ENCODE results near the gene KRT83. TPM values are rescaled to one million over a fixed set of nuclear protein-coding genes. Genes with fewer than 3 reads are reported as not detected.

The KRT83 gene
- total RNA-seq, 2 experiments from 2014 or later: not detected

DNA sequence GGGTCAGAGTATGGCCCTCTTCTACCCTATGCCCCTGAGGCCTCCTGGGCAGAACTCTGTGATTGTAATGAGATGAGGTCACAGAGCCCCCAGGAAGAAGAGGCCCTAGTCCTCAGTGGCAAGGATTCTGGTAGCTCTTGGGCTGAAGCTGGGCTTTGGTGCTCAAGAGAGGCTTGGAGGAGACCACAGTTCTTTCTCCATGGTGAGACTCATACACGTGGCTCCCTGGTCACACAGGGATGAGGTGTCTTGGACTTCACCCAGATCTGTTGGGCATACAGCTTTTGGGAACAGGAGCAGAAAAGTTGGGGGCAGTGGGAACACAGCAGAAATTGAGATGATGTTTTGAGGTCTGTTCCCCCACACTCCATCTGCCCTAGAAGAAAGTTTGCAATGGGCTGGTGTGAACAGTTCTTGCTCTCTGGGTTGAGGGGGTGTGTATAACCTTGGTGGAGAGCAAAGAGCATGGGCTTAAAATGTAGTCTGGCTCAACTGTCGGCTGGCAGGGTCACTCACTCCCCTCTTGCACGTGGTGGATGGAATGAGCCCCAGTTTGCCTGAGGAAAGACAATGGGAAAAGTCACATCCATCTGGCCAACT lies 46.6 kb downstream of the KRT83 start, which contains the start of gene KRT86:
Gene KRT86 (plus strand): TSS at position 125 of the 600 bp plus-strand sequence. CDS start 27,272 bp downstream, outside the sequence.
- DNase-seq: no peak
- TF ChIP-seq, protein P1, sequence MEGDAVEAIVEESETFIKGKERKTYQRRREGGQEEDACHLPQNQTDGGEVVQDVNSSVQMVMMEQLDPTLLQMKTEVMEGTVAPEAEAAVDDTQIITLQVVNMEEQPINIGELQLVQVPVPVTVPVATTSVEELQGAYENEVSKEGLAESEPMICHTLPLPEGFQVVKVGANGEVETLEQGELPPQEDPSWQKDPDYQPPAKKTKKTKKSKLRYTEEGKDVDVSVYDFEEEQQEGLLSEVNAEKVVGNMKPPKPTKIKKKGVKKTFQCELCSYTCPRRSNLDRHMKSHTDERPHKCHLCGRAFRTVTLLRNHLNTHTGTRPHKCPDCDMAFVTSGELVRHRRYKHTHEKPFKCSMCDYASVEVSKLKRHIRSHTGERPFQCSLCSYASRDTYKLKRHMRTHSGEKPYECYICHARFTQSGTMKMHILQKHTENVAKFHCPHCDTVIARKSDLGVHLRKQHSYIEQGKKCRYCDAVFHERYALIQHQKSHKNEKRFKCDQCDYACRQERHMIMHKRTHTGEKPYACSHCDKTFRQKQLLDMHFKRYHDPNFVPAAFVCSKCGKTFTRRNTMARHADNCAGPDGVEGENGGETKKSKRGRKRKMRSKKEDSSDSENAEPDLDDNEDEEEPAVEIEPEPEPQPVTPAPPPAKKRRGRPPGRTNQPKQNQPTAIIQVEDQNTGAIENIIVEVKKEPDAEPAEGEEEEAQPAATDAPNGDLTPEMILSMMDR (IDR thresholded peaks at IDR 0.05): no peak
- no peaks in the 10 kb centered on the region for H3K9me3 Mint-ChIP-seq
- H3K27ac Mint-ChIP-seq: no peak within 1 kb of the TSS
- H3K4me1 Mint-ChIP-seq (ENCODE audit: low read depth): peaks cover 2% of the 10 kb centered on the region
- H3K27me3 Mint-ChIP-seq: peaks cover 30% of the 10 kb centered on the region
- no peak within 1 kb of the TSS for H3K4me3 Mint-ChIP-seq
- ChIA-PET POLR2A (no interaction called here), CTCF (interaction anchor here (0.6 to 1.5 kb wide), 5 partner anchors 10 to 61 kb away, joined by 3 to 5 read pairs (median 4); no protein-coding TSS in a partner anchor)
- ATAC-seq: no peak
- H3K36me3 Mint-ChIP-seq (ENCODE audit: low read depth): no peaks in the 10 kb centered on the region
- intact Hi-C loops (cut with micrococcal nuclease): loop anchor here (5.0 kb wide), 1 partner anchor 107 kb away; no protein-coding TSS in a partner anchor

DNA sequence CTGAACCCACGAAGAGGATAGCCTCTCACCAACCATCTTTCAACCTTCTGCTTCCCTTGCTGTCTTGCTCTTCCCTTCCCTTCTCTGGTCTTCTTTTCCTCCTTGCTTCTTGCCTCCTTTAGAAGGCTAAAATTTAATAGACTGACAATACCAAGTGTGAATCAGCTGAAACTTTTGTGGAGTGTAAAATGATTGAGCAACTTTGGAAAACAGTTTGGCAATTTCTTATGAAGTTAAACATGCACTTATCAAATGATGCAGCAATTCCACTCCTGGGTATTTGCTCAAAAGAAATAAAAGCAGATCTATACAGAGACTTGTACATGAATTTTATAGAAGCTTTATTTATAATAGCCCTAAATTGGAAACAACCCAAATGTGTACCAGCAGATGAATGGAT lies 50.0 kb downstream of the KRT83 start:
- intact Hi-C loops (cut with micrococcal nuclease): no loop called here
- Mint-ChIP-seq H3K4me1 (ENCODE audit: low read depth) (no peaks in the 10 kb centered on the region), H3K4me3 (no peak overlapping the region), H3K27me3 (peaks cover 18% of the 10 kb centered on the region), H3K36me3 (ENCODE audit: low read depth) (no peaks in the 10 kb centered on the region), H3K9me3 (no peaks in the 10 kb centered on the region), H3K27ac (no peak overlapping the region)
- POLR2A ChIA-PET: no interaction called here
- ATAC-seq (no peak), DNase-seq (no peak)
- TF ChIP-seq, protein P1 (IDR thresholded peaks at IDR 0.05): no peak
- CTCF ChIA-PET: interaction anchor here (1.1 to 9.2 kb wide), 3 partner anchors 8 to 360 kb away, joined by 3 to 69 read pairs (median 5); no protein-coding TSS in a partner anchor

DNA sequence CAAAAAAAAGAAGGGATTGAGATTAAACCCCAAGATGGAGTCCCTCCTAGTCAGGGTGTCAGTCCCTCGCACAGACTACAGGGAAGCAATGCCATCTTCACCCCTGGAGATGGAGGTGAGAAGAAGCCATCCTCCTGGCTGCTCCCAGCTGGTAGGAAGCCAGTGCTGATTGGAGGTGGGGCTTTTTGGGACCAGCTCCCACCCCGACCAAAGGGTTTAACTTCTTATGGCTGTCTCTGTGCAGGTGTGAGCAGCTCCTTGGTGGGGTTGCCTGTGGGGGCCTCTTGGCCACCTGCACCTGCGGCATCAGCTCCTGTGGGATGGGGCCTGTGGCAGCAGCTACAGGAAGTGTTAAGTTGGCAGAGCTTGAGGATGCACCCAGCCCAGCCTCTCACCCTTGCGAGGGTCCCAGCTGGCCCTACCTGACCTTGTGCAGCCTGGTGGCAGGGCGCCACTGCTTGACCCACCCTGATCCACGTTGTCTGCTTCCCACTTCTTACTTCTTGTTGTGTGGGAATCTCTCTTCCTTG lies 50.6 kb downstream of the KRT83 start:
- Mint-ChIP-seq H3K27ac (no peak overlapping the region), H3K4me1 (ENCODE audit: low read depth) (no peaks in the 10 kb centered on the region), H3K9me3 (no peaks in the 10 kb centered on the region), H3K36me3 (ENCODE audit: low read depth) (no peaks in the 10 kb centered on the region), H3K4me3 (no peak overlapping the region), H3K27me3 (peaks cover 18% of the 10 kb centered on the region)
- DNase-seq (no peak), ATAC-seq (no peak)
- intact Hi-C loops (cut with micrococcal nuclease): no loop called here
- ChIA-PET CTCF (interaction anchor here (1.1 to 9.2 kb wide), 2 partner anchors 8 to 359 kb away, joined by 3 to 69 read pairs; no protein-coding TSS in a partner anchor), POLR2A (no interaction called here)
- TF ChIP-seq, protein P1 (IDR thresholded peaks at IDR 0.05): no peak

DNA sequence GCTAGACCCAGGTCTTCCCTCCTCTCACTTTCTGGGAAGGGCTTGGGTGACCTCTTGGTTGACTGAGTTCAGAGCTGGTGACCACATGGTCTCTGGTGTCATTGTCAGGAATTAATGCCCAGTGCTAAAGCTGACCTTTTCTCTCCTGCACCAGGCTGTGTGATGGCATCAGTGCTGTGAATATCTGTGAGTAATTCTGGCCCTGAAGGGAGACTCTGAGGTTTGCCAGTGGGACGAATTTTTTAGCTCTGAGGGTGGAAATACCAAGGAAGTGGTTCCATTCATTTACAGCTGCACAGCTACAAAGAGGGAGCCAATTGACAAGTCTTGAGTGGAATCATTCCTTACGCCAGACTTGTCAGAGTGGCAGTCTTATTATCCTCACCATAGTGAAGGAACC lies 53.0 kb downstream of the KRT83 start:
- H3K9me3 Mint-ChIP-seq: no peaks in the 10 kb centered on the region
- ChIA-PET POLR2A (no interaction called here), CTCF (interaction anchor here (9.2 kb wide), 1 partner anchor 11 kb away, joined by 69 read pairs; no protein-coding TSS in a partner anchor)
- TF ChIP-seq, protein P1 (IDR thresholded peaks at IDR 0.05): no peak
- DNase-seq (no peak), ATAC-seq (no peak)
- H3K27ac Mint-ChIP-seq: no peak overlapping the region
- H3K27me3 Mint-ChIP-seq: peaks cover 12% of the 10 kb centered on the region
- H3K4me3 Mint-ChIP-seq: no peak overlapping the region
- no peaks in the 10 kb centered on the region for H3K36me3 Mint-ChIP-seq (ENCODE audit: low read depth)
- intact Hi-C loops (cut with micrococcal nuclease): no loop called here
- H3K4me1 Mint-ChIP-seq (ENCODE audit: low read depth): no peaks in the 10 kb centered on the region

DNA sequence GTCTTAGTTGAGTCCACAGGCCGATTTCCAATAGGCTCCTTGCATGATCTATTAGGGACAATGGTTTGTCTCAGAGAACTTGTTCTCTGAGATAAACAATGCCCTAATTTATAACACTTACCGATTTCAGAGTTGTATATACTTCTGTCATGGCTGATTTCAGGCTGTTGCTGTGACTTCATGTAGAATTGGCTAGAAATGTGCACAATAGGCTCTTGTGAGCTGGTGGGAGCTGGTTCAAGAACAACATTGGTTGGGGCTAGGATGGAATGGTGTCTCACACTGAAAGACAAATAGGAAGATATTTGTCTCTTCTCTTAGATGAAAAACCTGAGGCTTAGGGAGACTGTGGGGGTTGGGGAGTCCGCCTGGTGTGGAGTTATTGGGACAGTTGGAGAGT lies 53.5 kb downstream of the KRT83 start:
- Mint-ChIP-seq H3K27me3 (peaks cover 12% of the 10 kb centered on the region), H3K9me3 (no peaks in the 10 kb centered on the region), H3K4me1 (ENCODE audit: low read depth) (no peaks in the 10 kb centered on the region), H3K27ac (no peak overlapping the region), H3K4me3 (no peak overlapping the region), H3K36me3 (ENCODE audit: low read depth) (no peaks in the 10 kb centered on the region)
- ChIA-PET POLR2A (no interaction called here), CTCF (interaction anchor here (9.2 kb wide), 1 partner anchor 11 kb away, joined by 69 read pairs; no protein-coding TSS in a partner anchor)
- ATAC-seq: no peak
- DNase-seq: no peak
- TF ChIP-seq, protein P1 (IDR thresholded peaks at IDR 0.05): no peak
- intact Hi-C loops (cut with micrococcal nuclease): no loop called here

Measured in activated CD8-positive, alpha-beta T cell treated with anti-CD3 and anti-CD28 coated beads for 36 hours (primary cell).